Duodenal mucosa (tissue), 2 donors: ENCODE data around the gene LY6G5B.

Experiments used
- H3K27ac ChIP-seq: one replicate; pipeline ENCODE4 v1.7.0; 2013; ENCODE audit warnings: low read depth, low read length
- H3K27me3 ChIP-seq, 2 donors: one replicate each; pipeline ENCODE4 v1.7.0; 2013; ENCODE audit warnings: low read length in 2 of 2, control low read depth in 1 of 2; ENCODE audit not compliant: insufficient read depth in 2 of 2, control insufficient read depth in 1 of 2
- H3K36me3 ChIP-seq, 2 donors: one replicate each; pipeline ENCODE4 v1.7.0; 2013; ENCODE audit warnings: low read length in 2 of 2, control low read depth in 1 of 2; ENCODE audit not compliant: insufficient read depth in 2 of 2, control insufficient read depth in 1 of 2
- H3K4me1 ChIP-seq, 2 donors: one replicate each; pipeline ENCODE4 v1.7.0; 2013; ENCODE audit warnings: low read length in 2 of 2, control low read depth in 1 of 2; ENCODE audit not compliant: insufficient read depth in 2 of 2, control insufficient read depth in 1 of 2
- H3K4me3 ChIP-seq, 2 donors: one replicate each; pipeline ENCODE4 v1.7.0; 2013; ENCODE audit warnings: low read length in 2 of 2, low read depth in 1 of 2
- H3K9ac ChIP-seq, 2 donors: one replicate each; pipeline ENCODE4 v1.7.0; 2013; ENCODE audit warnings: low read length in 2 of 2, low read depth in 1 of 2
- H3K9me3 ChIP-seq, 2 donors: one replicate each; pipeline ENCODE4 v1.7.0; 2013; ENCODE audit warnings: low read length in 2 of 2, control low read depth in 1 of 2; ENCODE audit not compliant: control insufficient read depth in 1 of 2

The LY6G5B gene

GRCh38 chr6:31669676-31670075 lies at the start of gene LY6G5B:
Gene LY6G5B, plus strand, starts transcription at chr6:31669976. Its CDS starts 975 bp downstream, at chr6:31670951.
- Histone ChIP-seq H3K27me3 (no peaks in the 10 kb centered on the region), H3K36me3 (peaks cover 52 to 62% of the 10 kb centered on the region in 2 donors), H3K9me3 (no peaks in the 10 kb centered on the region), H3K4me1 (peaks cover 7 to 17% of the 10 kb centered on the region in 2 donors), H3K9ac (no peak within 1 kb of the TSS), H3K27ac (no peak within 1 kb of the TSS), H3K4me3 (no peak within 1 kb of the TSS)

DNA sequence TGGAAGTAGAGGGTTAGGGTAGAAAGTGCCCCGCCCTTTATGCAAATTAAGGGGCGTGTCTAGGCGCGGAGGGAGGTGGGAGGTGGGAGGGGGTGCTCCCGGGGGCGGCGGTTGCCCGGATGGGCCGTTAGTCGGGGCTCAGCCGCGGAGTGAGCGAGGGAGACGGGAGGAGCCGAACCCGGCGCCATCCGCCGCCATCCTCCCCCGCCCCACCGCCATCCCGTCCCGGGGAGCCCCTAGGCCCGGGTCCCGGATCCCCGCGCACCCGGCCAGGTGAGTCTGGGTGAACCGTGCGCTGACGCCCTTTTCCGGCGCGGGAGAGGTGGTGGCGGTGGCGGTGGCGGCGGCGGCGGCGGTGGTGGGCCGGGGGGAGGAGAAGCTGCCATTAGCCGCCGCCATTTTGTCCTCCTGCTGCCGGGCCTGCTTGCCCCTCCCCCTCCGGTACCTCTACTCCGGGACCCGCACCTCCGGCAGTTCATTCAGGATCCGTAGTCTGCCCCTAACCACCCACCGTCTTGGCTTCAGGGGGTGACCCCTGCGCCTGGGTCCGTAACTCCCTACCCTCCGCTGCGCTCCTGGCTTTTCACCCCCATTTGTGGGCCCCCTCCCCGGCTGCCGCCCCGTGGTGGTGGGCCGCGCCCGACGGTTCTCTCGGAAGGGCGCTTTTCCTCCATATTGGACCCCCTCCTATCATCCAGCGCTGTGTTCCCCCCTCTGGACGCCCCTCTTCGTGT lies 49.0 kb upstream of the LY6G5B start, which contains the start of gene PRRC2A:
Gene PRRC2A, plus strand, starts transcription at position 130 of the 734 bp plus-strand sequence. CDS start 2,075 bp downstream, outside the sequence.
- H3K9me3 ChIP-seq: no peaks in the 10 kb centered on the region
- no peaks in the 10 kb centered on the region for H3K27me3 ChIP-seq
- peaks cover 23 to 33% of the 10 kb centered on the region in 2 donors for H3K36me3 ChIP-seq
- peak within 1 kb of the TSS; percentile 98 to 99 for H3K9ac ChIP-seq
- H3K4me1 ChIP-seq: peaks cover 18 to 19% of the 10 kb centered on the region in 2 donors
- peak within 1 kb of the TSS; percentile 99 for H3K27ac ChIP-seq
- peak within 1 kb of the TSS; percentile 88 to 97 for H3K4me3 ChIP-seq

DNA sequence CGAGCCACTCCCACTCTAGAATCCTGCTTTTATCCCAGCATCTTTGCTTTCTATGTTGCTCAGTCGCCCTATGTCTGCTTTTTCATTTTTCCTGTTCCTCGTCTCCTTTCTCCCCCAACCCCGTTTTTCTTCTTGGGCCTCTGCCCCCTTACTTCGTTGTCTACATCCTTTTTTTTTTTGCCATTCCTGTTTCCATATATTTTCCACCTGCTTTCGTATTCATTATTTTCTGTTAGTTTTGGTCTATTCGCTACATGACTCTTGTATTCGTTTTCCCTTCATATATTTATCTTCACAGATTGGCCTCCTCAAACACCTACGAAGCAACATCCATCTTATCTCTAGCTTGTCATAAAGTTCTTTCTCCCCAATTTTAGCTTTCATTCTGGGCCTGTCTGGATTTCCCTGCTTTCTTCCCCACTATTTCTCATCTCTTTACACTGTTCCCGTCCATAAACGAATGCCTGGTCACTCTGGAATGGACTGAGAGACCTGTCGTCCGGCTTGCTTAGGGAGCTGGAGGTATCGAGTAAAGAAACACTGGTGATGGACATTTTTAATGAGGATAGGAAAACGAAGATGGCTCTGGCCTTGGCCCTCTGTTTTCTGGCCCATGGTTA lies 48.3 kb upstream of the LY6G5B start:
- Histone ChIP-seq H3K36me3 (peaks cover 29 to 40% of the 10 kb centered on the region in 2 donors), H3K9ac (peak overlapping the region; percentile 98 to 99), H3K27ac (peak overlapping the region; percentile 95), H3K27me3 (no peaks in the 10 kb centered on the region), H3K4me1 (peaks cover 18 to 19% of the 10 kb centered on the region in 2 donors), H3K9me3 (no peaks in the 10 kb centered on the region), H3K4me3 (peak overlapping the region; percentile 88 to 97)

DNA sequence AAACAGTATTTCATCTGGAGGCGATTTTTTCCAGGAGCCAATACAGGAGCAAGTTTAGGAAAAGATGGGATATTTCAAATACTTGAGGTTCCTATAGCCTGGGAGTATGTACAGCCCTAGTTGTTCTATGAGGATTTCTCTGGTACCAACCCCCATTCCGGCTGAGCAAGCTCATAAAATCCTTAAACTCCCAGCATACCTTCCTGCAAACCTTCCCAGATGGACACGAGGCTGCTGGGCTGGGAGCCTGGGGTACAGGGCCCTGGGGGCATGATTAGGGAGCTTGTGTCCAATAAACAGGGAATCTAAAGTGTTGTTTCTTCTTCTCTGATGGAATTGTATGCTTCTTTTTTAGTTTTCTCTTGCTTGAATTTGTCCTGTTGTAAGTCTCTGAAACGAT lies 47.8 kb upstream of the LY6G5B start:
- peak overlapping the region; percentile 95 for H3K27ac ChIP-seq
- peak overlapping the region; percentile 88 to 97 for H3K4me3 ChIP-seq
- peaks cover 18 to 19% of the 10 kb centered on the region in 2 donors for H3K4me1 ChIP-seq
- H3K9ac ChIP-seq: peak overlapping the region; percentile 98 to 99
- H3K27me3 ChIP-seq: no peaks in the 10 kb centered on the region
- H3K36me3 ChIP-seq: peaks cover 32 to 45% of the 10 kb centered on the region in 2 donors
- no peaks in the 10 kb centered on the region for H3K9me3 ChIP-seq

DNA sequence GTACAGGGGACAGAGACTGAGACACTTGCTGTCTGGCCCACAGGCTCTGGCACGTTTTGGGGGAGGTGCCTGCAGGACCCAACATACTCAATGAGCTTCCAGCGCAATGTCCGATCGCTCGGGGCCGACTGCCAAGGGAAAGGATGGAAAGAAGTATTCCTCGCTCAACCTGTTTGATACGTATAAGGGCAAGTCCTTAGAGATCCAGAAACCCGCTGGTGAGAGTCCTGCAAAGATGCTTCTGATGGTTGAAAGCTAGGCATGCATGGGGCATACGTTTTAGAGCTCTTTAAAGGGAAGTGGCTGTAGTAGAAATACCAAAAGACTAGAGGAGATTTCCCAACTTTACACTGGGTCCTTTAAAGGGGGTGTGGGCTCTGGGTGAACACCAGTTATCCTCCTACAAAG lies 47.1 kb upstream of the LY6G5B start:
- Histone ChIP-seq H3K4me3 (peak overlapping the region; percentile 36 to 97), H3K27ac (no peak overlapping the region), H3K9ac (peak overlapping the region in 1 of 2 donors; percentile 98), H3K9me3 (no peaks in the 10 kb centered on the region), H3K36me3 (peaks cover 32 to 52% of the 10 kb centered on the region in 2 donors), H3K4me1 (peaks cover 18 to 19% of the 10 kb centered on the region in 2 donors), H3K27me3 (no peaks in the 10 kb centered on the region)

DNA sequence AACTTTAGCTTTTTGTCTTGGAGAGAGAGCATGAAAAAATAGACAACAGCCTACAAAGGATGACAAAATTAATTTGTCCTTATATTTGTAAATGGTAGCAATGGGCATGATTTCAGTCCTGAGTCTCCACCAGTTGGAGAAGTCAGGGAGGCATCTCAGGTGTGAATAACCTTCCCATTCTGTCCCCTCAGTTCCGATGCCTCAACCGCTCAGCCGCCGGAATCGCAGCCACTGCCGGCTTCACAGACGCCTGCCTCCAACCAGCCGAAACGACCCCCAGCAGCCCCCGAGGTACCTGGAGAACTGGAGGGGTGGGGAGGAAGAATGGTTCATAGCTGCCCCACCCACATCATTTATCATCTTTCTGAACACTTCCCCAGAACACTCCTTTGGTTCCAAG lies 45.7 kb upstream of the LY6G5B start:
- no peaks in the 10 kb centered on the region for H3K27me3 ChIP-seq
- H3K4me1 ChIP-seq: peaks cover 18 to 19% of the 10 kb centered on the region in 2 donors
- H3K9me3 ChIP-seq: no peaks in the 10 kb centered on the region
- H3K36me3 ChIP-seq: peaks cover 43 to 66% of the 10 kb centered on the region in 2 donors
- no peak overlapping the region for H3K4me3 ChIP-seq
- H3K27ac ChIP-seq: no peak overlapping the region
- H3K9ac ChIP-seq: no peak overlapping the region

DNA sequence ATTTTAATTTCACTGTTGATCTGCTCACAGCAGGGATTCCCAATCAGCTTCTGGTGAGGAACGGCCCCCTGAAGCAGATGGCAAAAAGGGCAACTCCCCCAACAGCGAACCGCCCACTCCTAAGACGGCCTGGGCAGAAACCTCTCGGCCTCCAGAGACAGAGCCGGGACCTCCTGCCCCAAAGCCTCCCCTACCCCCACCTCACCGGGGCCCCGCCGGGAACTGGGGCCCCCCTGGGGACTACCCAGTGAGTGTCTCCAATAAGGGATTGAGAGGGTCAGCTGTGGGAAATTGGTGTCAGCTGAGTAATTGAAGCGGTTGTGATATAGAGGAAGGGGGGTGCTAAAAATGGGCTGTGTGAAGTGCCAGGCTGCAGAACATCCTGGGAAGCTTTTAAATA lies 42.8 kb upstream of the LY6G5B start:
- Histone ChIP-seq H3K27me3 (no peaks in the 10 kb centered on the region), H3K9ac (no peak overlapping the region), H3K9me3 (no peaks in the 10 kb centered on the region), H3K27ac (no peak overlapping the region), H3K4me1 (peaks cover 11 to 13% of the 10 kb centered on the region in 2 donors), H3K36me3 (peaks cover 62 to 92% of the 10 kb centered on the region in 2 donors), H3K4me3 (no peak overlapping the region)

- H3K27me3 ChIP-seq: no peaks in the 10 kb centered on the region
- H3K9ac ChIP-seq: no peak overlapping the region
- peaks cover 62 to 95% of the 10 kb centered on the region in 2 donors for H3K36me3 ChIP-seq
- H3K4me3 ChIP-seq: no peak overlapping the region
- peaks cover 3 to 4% of the 10 kb centered on the region in 2 donors for H3K4me1 ChIP-seq
- no peaks in the 10 kb centered on the region for H3K9me3 ChIP-seq
- H3K27ac ChIP-seq: no peak overlapping the region
Observed at GRCh38 chr6:31627690-31628287, 42.0 kb upstream of the LY6G5B start.

DNA sequence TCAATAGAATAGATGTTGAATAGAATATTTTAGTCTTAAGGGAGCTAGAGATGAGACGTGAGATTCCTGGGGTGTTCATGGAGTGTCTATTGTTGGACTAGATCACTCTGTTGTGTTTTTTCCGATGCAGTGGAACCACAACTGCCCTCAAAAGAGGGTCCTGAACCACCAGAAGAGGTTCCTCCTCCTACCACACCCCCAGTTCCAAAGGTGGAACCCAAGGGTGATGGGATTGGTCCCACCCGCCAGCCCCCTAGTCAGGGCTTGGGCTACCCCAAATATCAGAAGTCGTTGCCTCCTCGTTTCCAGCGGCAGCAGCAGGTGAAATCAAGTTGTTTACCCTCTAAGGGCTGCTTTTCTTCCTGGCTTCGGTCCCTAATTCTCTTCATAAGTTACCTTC lies 40.8 kb upstream of the LY6G5B start:
- H3K27me3 ChIP-seq: no peaks in the 10 kb centered on the region
- no peak overlapping the region for H3K4me3 ChIP-seq
- H3K36me3 ChIP-seq: peaks cover 63 to 93% of the 10 kb centered on the region in 2 donors
- H3K9me3 ChIP-seq: no peaks in the 10 kb centered on the region
- H3K27ac ChIP-seq: no peak overlapping the region
- peaks cover 0 to 3% of the 10 kb centered on the region in 2 donors for H3K4me1 ChIP-seq
- H3K9ac ChIP-seq: no peak overlapping the region
